HFF-Myc (cell line): ENCODE results near the gene MLPH.

ENCODE experiments used
- DNase-seq: peaks from one replicate; pipeline ENCODE4 v3.0.0-alpha.2; 2011; ENCODE audit warnings: low read depth; ENCODE audit errors: extremely low read depth
- H3K4me3 ChIP-seq: replicated peaks from 2 replicates; pipeline ENCODE4 v1.5.1; 2011; ENCODE audit warnings: low read depth, mild to moderate bottlenecking, control low read depth, low read length
- TF ChIP-seq, protein P1 (sequence below): IDR thresholded peaks from 2 replicates; pipeline ENCODE4 v1.5.1; 2012; ENCODE audit warnings: mild to moderate bottlenecking, low read depth, low read length, control low read depth; ENCODE audit errors: missing control alignments

The MLPH gene

DNA sequence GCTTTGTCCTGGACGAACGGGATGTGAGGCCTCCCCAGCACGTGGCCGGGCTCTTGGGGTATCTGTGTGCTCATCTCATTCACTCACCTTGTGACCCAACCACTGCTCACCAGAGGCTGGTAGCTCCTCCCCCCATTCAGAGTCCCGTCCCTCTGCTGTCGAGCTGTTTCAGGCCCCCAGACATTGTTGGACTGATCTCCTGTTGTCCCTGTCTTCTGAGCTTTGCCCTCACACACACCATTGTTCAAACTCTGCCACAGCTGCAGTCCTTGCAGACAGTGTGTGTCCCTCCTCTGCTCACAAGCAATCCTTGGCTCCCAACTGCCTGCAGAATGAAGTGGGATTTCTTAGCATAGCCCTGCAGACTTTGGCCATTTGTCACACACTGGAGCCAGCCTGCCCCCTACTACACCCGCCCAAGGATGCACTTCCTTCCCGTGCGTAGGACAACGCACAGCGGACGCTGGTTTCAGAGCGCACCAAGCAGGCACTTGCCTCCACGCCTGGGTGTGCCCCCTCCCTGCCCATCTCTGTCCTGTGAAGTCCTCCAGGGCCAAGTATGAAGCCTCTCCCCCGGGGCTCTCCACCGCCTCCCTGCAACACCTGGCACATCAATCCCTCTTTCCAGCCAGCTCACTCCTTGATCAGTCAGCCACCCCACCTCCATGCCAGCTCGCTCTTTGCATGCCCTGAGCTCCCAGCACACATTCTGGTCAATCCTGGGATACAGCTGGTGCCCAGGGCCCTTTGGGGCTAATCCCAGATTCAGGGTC is 62.8 kb downstream of the MLPH start:
- no peak overlapping the region for H3K4me3 ChIP-seq
- no peak for DNase-seq
- TF ChIP-seq, protein P1, sequence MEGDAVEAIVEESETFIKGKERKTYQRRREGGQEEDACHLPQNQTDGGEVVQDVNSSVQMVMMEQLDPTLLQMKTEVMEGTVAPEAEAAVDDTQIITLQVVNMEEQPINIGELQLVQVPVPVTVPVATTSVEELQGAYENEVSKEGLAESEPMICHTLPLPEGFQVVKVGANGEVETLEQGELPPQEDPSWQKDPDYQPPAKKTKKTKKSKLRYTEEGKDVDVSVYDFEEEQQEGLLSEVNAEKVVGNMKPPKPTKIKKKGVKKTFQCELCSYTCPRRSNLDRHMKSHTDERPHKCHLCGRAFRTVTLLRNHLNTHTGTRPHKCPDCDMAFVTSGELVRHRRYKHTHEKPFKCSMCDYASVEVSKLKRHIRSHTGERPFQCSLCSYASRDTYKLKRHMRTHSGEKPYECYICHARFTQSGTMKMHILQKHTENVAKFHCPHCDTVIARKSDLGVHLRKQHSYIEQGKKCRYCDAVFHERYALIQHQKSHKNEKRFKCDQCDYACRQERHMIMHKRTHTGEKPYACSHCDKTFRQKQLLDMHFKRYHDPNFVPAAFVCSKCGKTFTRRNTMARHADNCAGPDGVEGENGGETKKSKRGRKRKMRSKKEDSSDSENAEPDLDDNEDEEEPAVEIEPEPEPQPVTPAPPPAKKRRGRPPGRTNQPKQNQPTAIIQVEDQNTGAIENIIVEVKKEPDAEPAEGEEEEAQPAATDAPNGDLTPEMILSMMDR = no peak

DNA sequence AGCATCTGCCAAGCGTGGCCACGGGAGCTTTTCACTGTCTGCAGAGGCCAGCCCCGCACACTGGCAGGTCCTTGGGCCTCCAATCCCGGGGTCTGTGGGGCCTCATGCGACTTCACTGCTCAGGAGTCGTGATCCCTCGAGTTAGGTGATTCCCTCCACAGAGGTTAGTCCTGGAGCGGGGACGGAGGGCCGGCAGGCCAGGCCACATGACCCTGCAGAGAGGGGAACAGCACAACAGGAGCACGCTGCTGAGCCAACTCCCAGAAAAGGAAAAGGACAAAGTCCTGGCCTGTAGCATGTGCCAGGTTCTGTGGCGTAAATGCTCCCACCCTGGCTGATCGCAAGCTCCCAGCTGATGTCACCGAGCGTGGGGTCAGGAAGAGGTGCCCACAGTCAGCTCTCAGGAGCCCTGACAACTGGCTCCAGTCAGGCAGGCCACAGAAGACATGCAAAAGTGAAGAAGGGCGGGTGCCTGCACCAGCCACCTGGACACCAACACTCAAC is 64.1 kb downstream of the MLPH start:
- no peak overlapping the region for H3K4me3 ChIP-seq
- DNase-seq = no peak
- TF ChIP-seq, protein P1 = no peak

DNA sequence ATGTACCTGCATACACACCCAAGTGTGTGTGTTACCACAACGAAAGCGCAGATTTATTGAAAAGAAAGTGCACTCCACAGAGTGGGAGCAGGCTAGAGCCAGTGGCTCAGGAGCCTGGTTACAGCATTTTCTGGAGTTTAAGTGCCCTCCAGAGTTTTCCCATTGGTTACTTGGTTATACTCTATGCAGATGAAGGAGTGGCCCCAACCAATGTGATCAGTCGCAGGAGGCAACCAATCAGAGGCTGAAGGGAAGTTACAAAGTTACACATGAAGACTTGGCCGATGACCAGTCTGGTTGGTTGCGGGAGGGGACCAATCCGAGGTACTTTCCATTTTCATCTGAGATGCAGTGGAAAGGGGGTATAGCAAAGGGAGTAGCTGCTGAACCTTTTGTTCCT is 65.9 kb downstream of the MLPH start:
- DNase-seq = no peak
- TF ChIP-seq, protein P1 = no peak
- H3K4me3 ChIP-seq = no peak overlapping the region

DNA sequence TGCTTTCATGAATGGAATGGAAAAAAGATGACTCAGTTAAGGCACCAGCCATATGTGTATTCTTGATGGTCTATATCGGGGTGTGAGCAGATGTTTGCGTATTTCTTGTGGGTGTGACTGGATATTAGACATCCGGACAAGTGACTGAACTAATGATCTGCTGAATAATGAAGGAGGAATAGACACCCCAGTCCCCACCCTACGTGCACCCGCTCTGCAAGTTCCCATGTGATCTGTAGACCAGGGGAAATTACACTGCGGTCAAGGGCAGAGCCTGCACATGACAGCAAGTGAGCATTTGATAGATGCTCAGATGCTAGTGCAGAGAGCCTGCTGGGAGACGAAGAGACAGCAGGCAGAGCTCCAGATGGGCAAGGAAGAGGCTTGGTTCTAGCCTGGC is 66.9 kb downstream of the MLPH start:
- TF ChIP-seq, protein P1 = no peak
- H3K4me3 ChIP-seq = no peak overlapping the region
- no peak for DNase-seq

DNA sequence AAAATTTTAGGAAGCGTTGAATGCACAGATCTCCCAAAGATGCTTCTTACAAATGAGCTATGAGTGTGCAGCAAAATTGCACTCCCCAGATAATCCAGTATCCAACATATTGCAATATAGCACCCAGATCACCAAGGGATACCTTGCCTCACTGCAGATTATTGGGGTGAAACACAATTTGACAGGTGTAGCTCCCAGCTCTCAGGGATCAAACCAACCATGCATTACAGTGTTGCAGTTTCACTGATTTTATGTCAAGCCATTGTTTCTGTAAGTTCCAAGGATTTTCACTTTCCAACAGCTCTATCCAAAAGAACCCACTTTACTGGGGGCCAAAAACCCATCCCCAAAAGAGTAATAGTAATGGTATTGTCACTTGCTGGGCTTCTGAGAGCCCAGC is 68.5 kb downstream of the MLPH start:
- H3K4me3 ChIP-seq = no peak overlapping the region
- TF ChIP-seq, protein P1 = no peak

DNA sequence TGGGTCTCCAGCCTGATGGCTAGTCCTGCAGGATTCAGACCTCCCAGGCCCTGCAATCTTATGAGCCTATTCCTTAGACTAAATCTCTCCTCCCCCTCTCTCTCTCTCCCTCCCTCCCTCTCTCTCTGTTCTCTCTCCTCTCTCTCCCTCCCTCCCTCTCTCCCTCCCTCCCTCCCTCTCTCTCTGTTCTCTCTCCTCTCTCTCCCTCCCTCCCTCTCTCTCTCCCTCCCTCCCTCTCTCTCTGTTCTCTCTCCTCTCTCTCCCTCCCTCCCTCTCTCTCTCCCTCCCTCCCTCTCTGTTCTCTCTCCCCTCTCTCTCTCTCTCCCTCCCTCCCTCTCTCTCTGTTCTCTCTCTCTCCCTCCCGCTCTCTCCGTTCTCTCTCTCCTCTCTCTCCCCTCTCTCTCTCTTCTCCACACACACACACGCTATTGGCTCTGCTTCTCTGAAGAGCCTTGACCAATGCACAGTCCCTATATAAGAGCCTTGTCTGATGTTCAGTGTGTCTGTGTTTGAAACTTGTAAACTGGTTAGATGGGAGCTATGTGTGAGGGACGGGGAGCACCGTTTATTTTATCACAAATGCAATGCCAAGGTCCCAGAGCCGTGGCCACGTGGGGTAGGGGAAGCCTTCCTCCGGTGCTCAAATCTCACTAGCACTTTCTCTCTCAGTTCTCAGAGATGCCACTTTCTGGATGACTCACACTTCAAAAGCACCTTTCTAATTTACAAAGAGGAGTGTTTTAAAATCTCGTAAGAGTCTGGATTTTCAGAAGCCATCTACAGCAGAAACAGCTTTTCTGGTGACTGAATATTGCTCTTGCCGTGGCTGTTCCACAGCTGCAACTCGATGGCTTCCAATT is 70.0 kb downstream of the MLPH start:
- TF ChIP-seq, protein P1 = no peak
- no peak overlapping the region for H3K4me3 ChIP-seq
- DNase-seq = no peak

More for the DNA sequence above, 68.5 kb downstream of the MLPH start:
- DNase-seq = no peak
